ENCODE results near the gene FLT4. TPM values are rescaled to one million over a fixed set of nuclear protein-coding genes. Genes with fewer than 3 reads are reported as not detected.

The FLT4 gene
- polyA plus RNA-seq, 1 donor from 2014 or later, result 0.04 TPM

DNA sequence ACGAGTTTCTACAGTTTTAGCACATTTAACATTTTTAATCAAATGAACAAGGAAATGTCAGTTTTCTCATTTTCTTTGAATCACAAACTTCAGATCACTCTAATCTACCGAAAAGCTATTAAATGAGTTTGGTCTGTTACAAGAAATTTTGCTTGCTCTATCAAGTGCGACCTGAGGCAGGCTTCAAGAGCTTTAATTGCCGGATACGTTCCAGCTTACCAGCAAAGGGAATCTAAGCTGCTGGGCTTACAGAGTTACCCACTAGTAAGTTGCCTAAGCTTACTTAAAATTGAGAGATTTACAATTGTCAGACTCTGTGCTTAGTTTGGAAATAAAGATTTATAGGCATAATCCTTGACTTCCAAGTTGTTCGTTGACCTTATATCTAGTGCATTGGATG lies 68.7 kb downstream of the FLT4 start:
- Histone ChIP-seq H2AFZ (ENCODE audit: low read depth, low read length) (no peak overlapping the region), H3K4me2 (ENCODE audit: low read length) (no peak overlapping the region), H3K9ac (ENCODE audit: low read length) (no peak overlapping the region), H3K27me3 (ENCODE audit: insufficient read depth, low read depth, low read length) (no peaks in the 10 kb centered on the region), H3K9me2 (ENCODE audit: insufficient read depth, low read length) (no peaks in the 10 kb centered on the region), H3K27ac (ENCODE audit: low read length) (no peak overlapping the region), H3K79me2 (replicated peaks; ENCODE audit: insufficient read depth, low read length) (no peaks in the 10 kb centered on the region), H3K36me3 (ENCODE audit: insufficient read depth, low read length) (no peaks in the 10 kb centered on the region), H3K4me3 (ENCODE audit: low read length) (no peak overlapping the region), H3F3A (ENCODE audit: insufficient read depth, low read length, poor library complexity, severe bottlenecking) (no peaks in the 10 kb centered on the region), H3K9me3 (ENCODE audit: low read length) (peaks cover 6% of the 10 kb centered on the region), H4K20me1 (ENCODE audit: insufficient read depth) (no peaks in the 10 kb centered on the region)
- TF ChIP-seq POLR2AphosphoS5 (IDR thresholded peaks at IDR 0.05), result no peak

DNA sequence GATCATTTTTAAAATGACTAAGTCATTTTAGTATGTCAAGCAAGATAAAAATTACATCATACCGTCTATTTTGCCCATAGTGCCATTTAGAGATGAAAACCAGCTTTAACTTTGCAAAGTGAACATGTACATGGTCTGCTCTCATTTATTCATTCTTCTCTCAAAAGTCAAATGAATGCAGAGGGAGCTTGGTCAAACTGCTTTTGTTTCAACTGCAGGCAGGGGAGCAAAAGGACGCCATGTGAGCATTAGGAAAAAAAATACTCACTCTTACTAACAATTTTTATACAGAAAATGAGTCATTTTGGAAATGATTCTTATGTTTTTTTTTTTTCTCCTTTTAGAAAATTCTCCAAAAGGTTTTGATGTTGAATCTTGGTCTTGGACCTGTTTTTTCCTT lies 73.8 kb downstream of the FLT4 start:
- H3K27me3 ChIP-seq (ENCODE audit: insufficient read depth, low read depth, low read length), result no peaks in the 10 kb centered on the region
- no peaks in the 10 kb centered on the region for H3K79me2 ChIP-seq (replicated peaks; ENCODE audit: insufficient read depth, low read length)
- no peaks in the 10 kb centered on the region for H3K9me3 ChIP-seq (ENCODE audit: low read length)
- H3K9ac ChIP-seq (ENCODE audit: low read length), result no peak overlapping the region
- H4K20me1 ChIP-seq (ENCODE audit: insufficient read depth), result no peaks in the 10 kb centered on the region
- no peak overlapping the region for H3K4me2 ChIP-seq (ENCODE audit: low read length)
- no peaks in the 10 kb centered on the region for H3K9me2 ChIP-seq (ENCODE audit: insufficient read depth, low read length)
- H3K36me3 ChIP-seq (ENCODE audit: insufficient read depth, low read length), result peaks cover 8% of the 10 kb centered on the region
- no peak overlapping the region for H3K27ac ChIP-seq (ENCODE audit: low read length)
- H3K4me3 ChIP-seq (ENCODE audit: low read length), result no peak overlapping the region
- H2AFZ ChIP-seq (ENCODE audit: low read depth, low read length), result no peak overlapping the region
- H3F3A ChIP-seq (ENCODE audit: insufficient read depth, low read length, poor library complexity, severe bottlenecking), result no peaks in the 10 kb centered on the region
- no peak for TF ChIP-seq EP300 (conservative IDR thresholded peaks at IDR 0.05; ENCODE audit: poor library complexity, severe bottlenecking)
- TF ChIP-seq SMC3 (conservative IDR thresholded peaks at IDR 0.05; ENCODE audit: poor library complexity), result no peak
- TF ChIP-seq TAF1 (IDR thresholded peaks at IDR 0.05; ENCODE audit: low read depth), result no peak

- TF ChIP-seq CTCF (IDR thresholded peaks at IDR 0.05; ENCODE audit: poor library complexity, severe bottlenecking), result no peak
- TF ChIP-seq TAF1 (IDR thresholded peaks at IDR 0.05; ENCODE audit: low read depth), result no peak
- no peak for TF ChIP-seq POLR2AphosphoS5 (IDR thresholded peaks at IDR 0.05)
- TF ChIP-seq EZH2 (IDR thresholded peaks at IDR 0.05; ENCODE audit: borderline replicate concordance, insufficient read depth, low read length, poor library complexity, severe bottlenecking), result no peak
- H3K9me3 ChIP-seq (ENCODE audit: low read length), result no peaks in the 10 kb centered on the region
- H3K36me3 ChIP-seq (ENCODE audit: insufficient read depth, low read length), result peaks cover 22% of the 10 kb centered on the region
Measured at GRCh38 chr5:180568914-180569313, 80.5 kb downstream of the FLT4 start.

GRCh38 chr5:180563994-180564393 lies 85.4 kb downstream of the FLT4 start:
- TF ChIP-seq CTCF (IDR thresholded peaks at IDR 0.05; ENCODE audit: poor library complexity, severe bottlenecking) (no peak), TAF1 (IDR thresholded peaks at IDR 0.05; ENCODE audit: low read depth) (no peak), EZH2 (IDR thresholded peaks at IDR 0.05; ENCODE audit: borderline replicate concordance, insufficient read depth, low read length, poor library complexity, severe bottlenecking) (no peak), SMC3 (conservative IDR thresholded peaks at IDR 0.05; ENCODE audit: poor library complexity) (no peak), RAD21 (conservative IDR thresholded peaks at IDR 0.05) (no peak), POLR2AphosphoS5 (IDR thresholded peaks at IDR 0.05) (no peak), EP300 (conservative IDR thresholded peaks at IDR 0.05; ENCODE audit: poor library complexity, severe bottlenecking) (no peak), MXI1 (conservative IDR thresholded peaks at IDR 0.05; ENCODE audit: poor library complexity, severe bottlenecking) (no peak)
- TF ChIP-seq, protein P1, sequence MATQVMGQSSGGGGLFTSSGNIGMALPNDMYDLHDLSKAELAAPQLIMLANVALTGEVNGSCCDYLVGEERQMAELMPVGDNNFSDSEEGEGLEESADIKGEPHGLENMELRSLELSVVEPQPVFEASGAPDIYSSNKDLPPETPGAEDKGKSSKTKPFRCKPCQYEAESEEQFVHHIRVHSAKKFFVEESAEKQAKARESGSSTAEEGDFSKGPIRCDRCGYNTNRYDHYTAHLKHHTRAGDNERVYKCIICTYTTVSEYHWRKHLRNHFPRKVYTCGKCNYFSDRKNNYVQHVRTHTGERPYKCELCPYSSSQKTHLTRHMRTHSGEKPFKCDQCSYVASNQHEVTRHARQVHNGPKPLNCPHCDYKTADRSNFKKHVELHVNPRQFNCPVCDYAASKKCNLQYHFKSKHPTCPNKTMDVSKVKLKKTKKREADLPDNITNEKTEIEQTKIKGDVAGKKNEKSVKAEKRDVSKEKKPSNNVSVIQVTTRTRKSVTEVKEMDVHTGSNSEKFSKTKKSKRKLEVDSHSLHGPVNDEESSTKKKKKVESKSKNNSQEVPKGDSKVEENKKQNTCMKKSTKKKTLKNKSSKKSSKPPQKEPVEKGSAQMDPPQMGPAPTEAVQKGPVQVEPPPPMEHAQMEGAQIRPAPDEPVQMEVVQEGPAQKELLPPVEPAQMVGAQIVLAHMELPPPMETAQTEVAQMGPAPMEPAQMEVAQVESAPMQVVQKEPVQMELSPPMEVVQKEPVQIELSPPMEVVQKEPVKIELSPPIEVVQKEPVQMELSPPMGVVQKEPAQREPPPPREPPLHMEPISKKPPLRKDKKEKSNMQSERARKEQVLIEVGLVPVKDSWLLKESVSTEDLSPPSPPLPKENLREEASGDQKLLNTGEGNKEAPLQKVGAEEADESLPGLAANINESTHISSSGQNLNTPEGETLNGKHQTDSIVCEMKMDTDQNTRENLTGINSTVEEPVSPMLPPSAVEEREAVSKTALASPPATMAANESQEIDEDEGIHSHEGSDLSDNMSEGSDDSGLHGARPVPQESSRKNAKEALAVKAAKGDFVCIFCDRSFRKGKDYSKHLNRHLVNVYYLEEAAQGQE (IDR thresholded peaks at IDR 0.05; ENCODE audit: borderline replicate concordance), result no peak
- Histone ChIP-seq H3K9ac (ENCODE audit: low read length) (no peak overlapping the region), H3K27me3 (ENCODE audit: insufficient read depth, low read depth, low read length) (no peaks in the 10 kb centered on the region), H3K4me2 (ENCODE audit: low read length) (no peak overlapping the region), H3K27ac (ENCODE audit: low read length) (no peak overlapping the region), H3F3A (ENCODE audit: insufficient read depth, low read length, poor library complexity, severe bottlenecking) (no peaks in the 10 kb centered on the region), H3K9me3 (ENCODE audit: low read length) (no peaks in the 10 kb centered on the region), H3K4me3 (ENCODE audit: low read length) (no peak overlapping the region), H4K20me1 (ENCODE audit: insufficient read depth) (no peaks in the 10 kb centered on the region), H3K79me2 (replicated peaks; ENCODE audit: insufficient read depth, low read length) (peaks cover 13% of the 10 kb centered on the region), H3K36me3 (ENCODE audit: insufficient read depth, low read length) (peaks cover 21% of the 10 kb centered on the region), H2AFZ (ENCODE audit: low read depth, low read length) (no peak overlapping the region), H3K9me2 (ENCODE audit: insufficient read depth, low read length) (no peaks in the 10 kb centered on the region)

More at GRCh38 chr5:180568914-180569313, 80.5 kb downstream of the FLT4 start:
- Histone ChIP-seq H4K20me1 (ENCODE audit: insufficient read depth) (no peaks in the 10 kb centered on the region), H3K4me2 (ENCODE audit: low read length) (no peak overlapping the region), H3K79me2 (replicated peaks; ENCODE audit: insufficient read depth, low read length) (no peaks in the 10 kb centered on the region), H2AFZ (ENCODE audit: low read depth, low read length) (no peak overlapping the region), H3F3A (ENCODE audit: insufficient read depth, low read length, poor library complexity, severe bottlenecking) (no peaks in the 10 kb centered on the region), H3K9ac (ENCODE audit: low read length) (no peak overlapping the region), H3K9me2 (ENCODE audit: insufficient read depth, low read length) (no peaks in the 10 kb centered on the region), H3K4me3 (ENCODE audit: low read length) (no peak overlapping the region), H3K27ac (ENCODE audit: low read length) (no peak overlapping the region), H3K27me3 (ENCODE audit: insufficient read depth, low read depth, low read length) (no peaks in the 10 kb centered on the region)
